Upper lobe of right lung (tissue), 1 donor: ENCODE results near the gene LCA5L. TPM values are rescaled to one million over a fixed set of nuclear protein-coding genes. Genes with fewer than 3 reads are reported as not detected.

Experiments
- ATAC-seq: fragments of 200-7000 bp; cut with Tn5 transposase; one replicate; pipeline ENCODE4 v1.9.1; 2020; ENCODE audit warnings: mild to moderate bottlenecking, moderate library complexity
- DNase-seq: peaks from one replicate; pipeline ENCODE4 v3.0.0-alpha.2; 2020
- H3K27ac ChIP-seq: fragments of 200-600 bp; one replicate; pipeline ENCODE4 v1.8.0; 2022
- H3K27me3 ChIP-seq: fragments of 200-600 bp; one replicate; pipeline ENCODE4 v1.8.0; 2022; ENCODE audit warnings: mild to moderate bottlenecking
- H3K36me3 ChIP-seq: fragments of 200-600 bp; one replicate; pipeline ENCODE4 v1.8.0; 2022
- H3K4me1 ChIP-seq: fragments of 200-600 bp; one replicate; pipeline ENCODE4 v1.8.0; 2022
- H3K4me3 ChIP-seq: fragments of 200-600 bp; one replicate; pipeline ENCODE4 v1.8.0; 2022; ENCODE audit warnings: mild to moderate bottlenecking
- H3K9me3 ChIP-seq: fragments of 200-600 bp; one replicate; pipeline ENCODE4 v1.8.0; 2022
- intact Hi-C: fragments of 100-400 bp; cut with DNase I; formaldehyde crosslinking; loops from one replicate; pipeline ENCODE4 v1.11.0; 2022
- total RNA-seq: library from RNA; stranded (reverse); fragmentation: NEBNext Ultra II Directional; extraction: Animal tissue kit (Norgen Biotek cat#: 25700); gene quantifications from one replicate; pipeline ENCODE4 v1.2.1, GENCODE V29; 2021
- TF ChIP-seq, protein P1 (sequence below): fragments of 200-600 bp; IDR thresholded peaks from one replicate; pipeline ENCODE4 v1.8.0; 2022; ENCODE audit warnings: antibody characterized with exemption
- donor health status: DM: no; HTN: yes; CAD: no; lungs with severe emphysema.

Gene LCA5L
- total RNA-seq, 1 donor from 2014 or later, result 1.8 TPM

GRCh38 chr21:39390212-39390765 lies 55.3 kb downstream of the LCA5L start:
- Histone ChIP-seq H3K9me3 (no peaks in the 10 kb centered on the region), H3K36me3 (peaks cover 44% of the 10 kb centered on the region), H3K4me3 (no peak overlapping the region), H3K27me3 (no peaks in the 10 kb centered on the region), H3K4me1 (peaks cover 26% of the 10 kb centered on the region), H3K27ac (no peak overlapping the region)
- DNase-seq, result no peak
- TF ChIP-seq, protein P1, sequence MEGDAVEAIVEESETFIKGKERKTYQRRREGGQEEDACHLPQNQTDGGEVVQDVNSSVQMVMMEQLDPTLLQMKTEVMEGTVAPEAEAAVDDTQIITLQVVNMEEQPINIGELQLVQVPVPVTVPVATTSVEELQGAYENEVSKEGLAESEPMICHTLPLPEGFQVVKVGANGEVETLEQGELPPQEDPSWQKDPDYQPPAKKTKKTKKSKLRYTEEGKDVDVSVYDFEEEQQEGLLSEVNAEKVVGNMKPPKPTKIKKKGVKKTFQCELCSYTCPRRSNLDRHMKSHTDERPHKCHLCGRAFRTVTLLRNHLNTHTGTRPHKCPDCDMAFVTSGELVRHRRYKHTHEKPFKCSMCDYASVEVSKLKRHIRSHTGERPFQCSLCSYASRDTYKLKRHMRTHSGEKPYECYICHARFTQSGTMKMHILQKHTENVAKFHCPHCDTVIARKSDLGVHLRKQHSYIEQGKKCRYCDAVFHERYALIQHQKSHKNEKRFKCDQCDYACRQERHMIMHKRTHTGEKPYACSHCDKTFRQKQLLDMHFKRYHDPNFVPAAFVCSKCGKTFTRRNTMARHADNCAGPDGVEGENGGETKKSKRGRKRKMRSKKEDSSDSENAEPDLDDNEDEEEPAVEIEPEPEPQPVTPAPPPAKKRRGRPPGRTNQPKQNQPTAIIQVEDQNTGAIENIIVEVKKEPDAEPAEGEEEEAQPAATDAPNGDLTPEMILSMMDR, result no peak
- intact Hi-C loops, result no loop called here
- ATAC-seq, result no peak

DNA sequence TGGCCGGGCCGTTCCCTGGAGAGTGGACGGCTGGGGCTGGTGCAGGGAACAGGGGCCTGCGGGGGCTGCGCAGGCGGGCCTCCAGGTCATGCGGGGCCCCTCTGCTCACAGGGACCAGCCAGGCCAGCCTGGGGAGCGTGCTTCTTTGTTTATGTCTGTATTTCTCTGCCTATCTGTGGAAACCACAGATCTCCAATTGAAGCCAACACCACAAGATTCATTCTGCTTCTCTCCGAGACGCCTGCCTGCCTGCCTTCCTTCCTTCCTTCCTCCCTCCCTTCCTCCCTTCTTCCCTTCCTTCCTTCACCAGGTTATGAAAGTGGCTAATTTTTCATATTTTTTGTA lies 56.8 kb downstream of the LCA5L start:
- intact Hi-C loops, result loop anchor here (10.0 kb wide), 1 partner anchor 74 kb away; the partner anchor contains the start of gene BRWD1
- peaks cover 26% of the 10 kb centered on the region for H3K4me1 ChIP-seq
- H3K27ac ChIP-seq, result no peak overlapping the region
- no peaks in the 10 kb centered on the region for H3K9me3 ChIP-seq
- ATAC-seq, result no peak
- TF ChIP-seq, protein P1, result no peak
- DNase-seq, result no peak
- H3K27me3 ChIP-seq, result no peaks in the 10 kb centered on the region
- peak overlapping the region; percentile 53 for H3K4me3 ChIP-seq
- peaks cover 29% of the 10 kb centered on the region for H3K36me3 ChIP-seq

DNA sequence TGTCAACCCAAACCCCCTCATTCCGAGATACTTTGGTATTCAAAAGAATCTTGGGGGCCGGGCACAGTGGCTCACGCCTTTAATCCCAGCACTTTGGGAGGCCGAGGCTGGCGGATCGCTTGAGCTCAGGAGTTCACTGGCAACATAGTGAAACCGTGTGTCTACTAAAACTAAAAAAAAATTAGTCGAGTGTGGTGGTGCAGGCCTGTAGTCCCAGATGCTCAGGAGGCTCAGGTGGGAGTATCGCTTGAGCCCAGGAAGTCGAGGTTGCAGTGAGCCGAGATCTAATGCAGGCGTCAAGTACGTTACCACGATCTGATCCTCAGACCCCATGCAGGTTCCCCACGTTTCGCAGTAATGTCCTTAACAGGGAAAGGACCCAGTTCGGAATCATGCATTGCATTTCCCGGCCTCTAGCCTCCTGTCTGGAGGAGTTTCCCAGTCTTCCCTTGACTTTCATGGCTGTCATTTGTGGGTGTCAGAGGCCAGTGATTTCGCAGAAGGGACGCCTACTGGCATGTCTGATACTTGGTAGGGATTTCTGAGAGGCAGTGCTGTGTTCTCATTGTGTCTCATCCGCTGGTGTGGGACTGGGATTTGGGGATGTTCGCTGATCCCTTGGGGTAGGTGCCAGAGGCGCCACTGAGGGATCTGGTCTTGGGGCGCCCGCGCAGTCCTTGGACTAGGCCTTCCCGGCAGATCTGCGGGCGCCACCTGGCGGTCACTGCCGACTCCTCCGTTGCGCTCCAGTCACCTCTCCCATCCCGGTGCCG lies 57.4 kb downstream of the LCA5L start:
- Histone ChIP-seq H3K36me3 (peaks cover 23% of the 10 kb centered on the region), H3K27me3 (no peaks in the 10 kb centered on the region), H3K4me1 (peaks cover 26% of the 10 kb centered on the region), H3K27ac (peak overlapping the region; percentile 49), H3K4me3 (peak overlapping the region; percentile 53), H3K9me3 (no peaks in the 10 kb centered on the region)
- DNase-seq, result peak; percentile 97
- TF ChIP-seq, protein P1, result peak; percentile 97
- ATAC-seq, result peak; percentile 91
- intact Hi-C loops, result loop anchor here (10.0 kb wide), 1 partner anchor 73 kb away; the partner anchor contains the start of gene BRWD1

DNA sequence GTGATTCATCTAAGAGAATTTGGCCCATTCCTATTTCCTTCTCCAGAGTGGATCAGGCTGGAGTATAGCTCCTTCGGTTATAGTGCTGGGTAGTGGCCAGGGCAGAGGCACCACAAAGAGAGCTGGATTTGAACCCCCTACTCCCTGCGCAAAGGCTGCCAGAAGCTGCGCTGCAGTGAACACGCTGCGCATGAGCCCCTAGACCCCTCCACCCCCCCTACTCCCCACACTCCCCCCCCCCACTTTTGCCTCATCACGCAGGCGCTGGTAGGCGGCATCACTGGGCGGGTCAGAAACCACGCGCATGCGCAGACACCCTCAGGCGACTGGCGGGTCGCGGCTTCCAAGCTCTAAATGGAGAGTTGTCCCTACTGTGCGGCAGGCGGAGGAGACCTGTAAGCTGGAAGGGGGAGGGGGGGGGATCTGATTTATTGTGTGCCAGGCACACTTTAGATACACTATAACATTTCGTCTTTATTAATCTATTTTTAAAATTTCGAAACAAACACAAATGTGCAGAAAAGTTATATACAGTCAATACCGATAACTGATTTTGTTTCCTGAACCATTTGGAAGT lies 58.0 kb downstream of the LCA5L start:
- TF ChIP-seq, protein P1, result no peak
- peaks cover 26% of the 10 kb centered on the region for H3K4me1 ChIP-seq
- ATAC-seq, result peak; percentile 73
- intact Hi-C loops, result loop anchor here (10.0 kb wide), 1 partner anchor 73 kb away; the partner anchor contains the start of gene BRWD1
- H3K4me3 ChIP-seq, result peak overlapping the region; percentile 53
- DNase-seq, result peak; percentile 96
- peak overlapping the region; percentile 49 for H3K27ac ChIP-seq
- no peaks in the 10 kb centered on the region for H3K27me3 ChIP-seq
- H3K36me3 ChIP-seq, result peaks cover 16% of the 10 kb centered on the region
- H3K9me3 ChIP-seq, result no peaks in the 10 kb centered on the region

GRCh38 chr21:39386899-39387298 lies 58.7 kb downstream of the LCA5L start:
- DNase-seq (no peak), ATAC-seq (no peak)
- H3K9me3 ChIP-seq, result no peaks in the 10 kb centered on the region
- peaks cover 10% of the 10 kb centered on the region for H3K36me3 ChIP-seq
- intact Hi-C loops, result loop anchor here (10.0 kb wide), 1 partner anchor 72 kb away; the partner anchor contains the start of gene BRWD1
- TF ChIP-seq, protein P1, result no peak
- H3K27ac ChIP-seq, result peak overlapping the region; percentile 49
- H3K4me1 ChIP-seq, result peaks cover 26% of the 10 kb centered on the region
- H3K27me3 ChIP-seq, result no peaks in the 10 kb centered on the region
- no peak overlapping the region for H3K4me3 ChIP-seq
